HCT116 (cell line): ENCODE measurements around the gene GARIN5A. TPM values are rescaled to one million over a fixed set of nuclear protein-coding genes. Genes with fewer than 3 reads are reported as not detected.

Source experiments
- ATAC-seq: fragments of 200-7000 bp; cut with Tn5 transposase; 2 replicates; pipeline ENCODE4 v1.9.1; 2020; ENCODE audit warnings: mild to moderate bottlenecking, moderate library complexity
- BruUV-seq: library from RNA; stranded (reverse); fragments of 400-500 nt; replicated peaks from 2 replicates; lab custom pipeline; 2021; lab: Mats Ljungman, UMichigan
- CTCF ChIA-PET: fragments of 300-600 bp; sonication (Branson Sonifier 250); formaldehyde crosslinking; loops from one replicate; lab custom pipeline; 2021; ENCODE audit warnings: antibody characterized with exemption; lab: Charles Lee
- POLR2A ChIA-PET: fragments of 300-600, 350-600 bp; sonication (Branson Sonifier 250); formaldehyde crosslinking; loops from one replicate; lab custom pipeline; 2021; ENCODE audit warnings: antibody characterized with exemption; lab: Charles Lee
- RAD21 ChIA-PET, 2 experiments: fragments of 300-600 bp; sonication (Branson Sonifier 250); formaldehyde crosslinking; loops; one replicate each; lab custom pipeline; 2023; ENCODE audit warnings: low total read pairs in 2 of 2; ENCODE audit not compliant: uncharacterized antibody in 2 of 2, unreplicated experiment in 2 of 2, low non-redundant PET in 1 of 2; lab: Charles Lee
- DNase-seq: peaks from one replicate; pipeline ENCODE4 v3.0.0-alpha.2; 2010; ENCODE audit warnings: low read depth, low spot score
- H2AFZ ChIP-seq: fragments of 200-600 bp; shearing (Covaris generic), sonication (generic); 2 replicates; pipeline ENCODE4 v1.6.1; 2017; ENCODE audit warnings: low read depth, mixed run types, mixed read lengths, antibody characterized with exemption, low read length; ENCODE audit not compliant: poor library complexity, severe bottlenecking
- H3K27ac ChIP-seq: 2 replicates; pipeline ENCODE4 v1.5.1; 2012; ENCODE audit warnings: low read depth, low read length
- H3K27me3 ChIP-seq: fragments of 200-600 bp; sonication (generic); 2 replicates; pipeline ENCODE4 v1.6.1; 2016; ENCODE audit warnings: mixed run types, low read length, mixed read lengths; ENCODE audit not compliant: insufficient read depth
- H3K36me3 ChIP-seq, 2 experiments: fragments of 200-500 bp in 1 of 2; fragments of 200-600 bp in 1 of 2; sonication (Bioruptor generic) in 1 of 2; sonication (generic) in 1 of 2; 2 replicates each; pipeline versions ENCODE4 v1.5.1 to v1.6.1; 2014 to 2016; ENCODE audit warnings: low read length in 2 of 2, inconsistent platforms in 1 of 2, mixed read lengths in 1 of 2, mixed run types in 1 of 2; ENCODE audit not compliant: insufficient read depth in 2 of 2, control insufficient read depth in 1 of 2
- H3K4me1 ChIP-seq, 2 experiments: fragments of 200-600 bp in 1 of 2; sonication (generic) in 1 of 2; 2 replicates each; pipeline versions ENCODE4 v1.5.1 to v1.6.1; 2012 to 2017; ENCODE audit warnings: low read length in 2 of 2, inconsistent platforms in 1 of 2, mild to moderate bottlenecking in 1 of 2, mixed read lengths in 1 of 2, mixed run types in 1 of 2, moderate library complexity in 1 of 2; ENCODE audit not compliant: insufficient read depth in 2 of 2, control insufficient read depth in 1 of 2
- H3K4me2 ChIP-seq: fragments of 200-600 bp; sonication (generic); 2 replicates; pipeline ENCODE4 v1.6.1; 2017; ENCODE audit warnings: mixed run types, low read length, mixed read lengths
- H3K4me3 ChIP-seq, 2 experiments: fragments of 200-600 bp in 1 of 2; sonication (generic) in 1 of 2; replicated peaks in 1 of 2; 2 replicates each; pipeline ENCODE4 v1.5.1; 2011 to 2016; ENCODE audit warnings: low read length in 2 of 2, control low read depth in 1 of 2, low read depth in 1 of 2, mild to moderate bottlenecking in 1 of 2, mixed read lengths in 1 of 2, mixed run types in 1 of 2
- H3K79me2 ChIP-seq: fragments of 200-600 bp; sonication (generic); 2 replicates; pipeline ENCODE4 v1.6.1; 2017; ENCODE audit warnings: mild to moderate bottlenecking, mixed run types, low read length, moderate library complexity, mixed read lengths; ENCODE audit not compliant: insufficient read depth
- H3K9ac ChIP-seq: fragments of 200-600 bp; sonication (generic); 2 replicates; pipeline ENCODE4 v1.6.1; 2016; ENCODE audit warnings: low read length, mixed read lengths
- H3K9me2 ChIP-seq: fragments of 200-600 bp; sonication (generic), shearing (Covaris generic); 2 replicates; pipeline ENCODE4 v1.6.1; 2017; ENCODE audit warnings: mixed run types, mild to moderate bottlenecking, moderate library complexity; ENCODE audit not compliant: insufficient read depth
- H3K9me3 ChIP-seq, 2 experiments: fragments of 200-500 bp in 1 of 2; fragments of 200-600 bp in 1 of 2; sonication (Bioruptor generic) in 1 of 2; sonication (generic) in 1 of 2; 2 replicates each; pipeline ENCODE4 v1.6.1; 2014 to 2017; ENCODE audit warnings: low read length in 2 of 2, mixed read lengths in 2 of 2, inconsistent platforms in 1 of 2, low read depth in 1 of 2, mild to moderate bottlenecking in 1 of 2, mixed run types in 1 of 2, moderate library complexity in 1 of 2; ENCODE audit not compliant: control insufficient read depth in 1 of 2, insufficient read depth in 1 of 2
- H4K20me1 ChIP-seq: fragments of 200-600 bp; sonication (generic), shearing (Covaris generic); 2 replicates; pipeline ENCODE4 v1.6.1; 2017; ENCODE audit warnings: mixed run types, mild to moderate bottlenecking, moderate library complexity; ENCODE audit not compliant: insufficient read depth
- CBX3 ChIP-seq: IDR thresholded peaks from 2 replicates; pipeline ENCODE4 v1.6.1; 2012; ENCODE audit warnings: low read depth
- ELF1 ChIP-seq: IDR thresholded peaks from 2 replicates; pipeline ENCODE4 v1.6.1; 2012; ENCODE audit warnings: low read depth, borderline replicate concordance
- EZH2phosphoT487 ChIP-seq: fragments of 200-600 bp; IDR thresholded peaks from 2 replicates; pipeline ENCODE4 v1.6.1; 2018; ENCODE audit warnings: antibody characterized with exemption, borderline replicate concordance
- FOSL1 ChIP-seq: IDR thresholded peaks from 2 replicates; pipeline ENCODE4 v1.6.1; 2012; ENCODE audit warnings: low read depth
- TCF7L2 ChIP-seq: IDR thresholded peaks from 2 replicates; pipeline ENCODE4 v1.7.0; 2011; ENCODE audit warnings: borderline replicate concordance, inconsistent platforms; ENCODE audit not compliant: insufficient read depth, insufficient read length; ENCODE audit errors: extremely low read depth
- ZFX ChIP-seq: fragments of 450-650 bp; IDR thresholded peaks from 2 replicates; pipeline ENCODE4 v1.6.1; 2017
- intact Hi-C: fragments of 100-400 bp; cut with micrococcal nuclease; formaldehyde crosslinking; loops from 2 replicates; pipeline ENCODE4 v1.10.0; 2022
- total RNA-seq: library from RNA; stranded (reverse); gene quantifications from one replicate; pipeline ENCODE4 v1.2.1, GENCODE V29; 2021; ENCODE audit not compliant: unreplicated experiment
- TF ChIP-seq, protein P1 (sequence below): IDR thresholded peaks from 2 replicates; pipeline ENCODE4 v1.6.1; 2011; ENCODE audit warnings: mild to moderate bottlenecking, low read length, moderate library complexity; ENCODE audit not compliant: insufficient replicate concordance; ENCODE audit errors: extremely low read depth
- TF ChIP-seq, protein P2 (sequence below), 3 experiments: fragments of 200-600 bp in 1 of 3; sonication (generic) in 1 of 3; IDR thresholded peaks in 2 of 3; conservative IDR thresholded peaks in 1 of 3; 2 replicates each; pipeline ENCODE4 v1.5.1; 2012 to 2017; ENCODE audit warnings: low read depth in 2 of 3, low read length in 2 of 3, antibody characterized with exemption in 1 of 3, borderline replicate concordance in 1 of 3, control low read depth in 1 of 3, mild to moderate bottlenecking in 1 of 3, mixed read lengths in 1 of 3, mixed run types in 1 of 3, moderate library complexity in 1 of 3; ENCODE audit not compliant: insufficient read depth in 1 of 3

GARIN5A gene
- total RNA-seq, 1 experiment from 2014 or later: 12.2 TPM

DNA sequence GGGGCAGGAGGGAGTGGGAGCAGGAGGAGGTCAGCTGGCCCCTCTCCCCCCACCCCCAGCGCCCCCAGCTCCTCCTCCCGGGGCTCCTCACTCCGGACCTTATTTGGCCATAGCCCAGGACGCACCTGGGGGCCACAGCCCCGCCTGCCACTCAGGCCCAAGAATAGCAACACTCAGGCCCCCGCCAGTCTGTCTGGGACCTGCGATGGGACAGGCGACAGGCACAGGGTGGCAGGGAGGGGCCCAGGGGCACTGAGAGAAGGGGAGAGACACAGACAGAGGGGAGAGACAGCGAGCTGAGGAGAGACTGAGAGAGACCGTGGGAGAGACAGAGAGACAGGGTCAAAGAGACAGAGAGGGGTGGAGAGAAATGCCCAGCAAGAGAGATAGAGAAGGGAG lies 24.1 kb upstream of the GARIN5A start:
- no peaks in the 10 kb centered on the region for H3K9me3 ChIP-seq
- H3K4me1 ChIP-seq: peaks cover 0 to 13% of the 10 kb centered on the region in 2 experiments; a peak in 3 of 4 replicates
- no peaks in the 10 kb centered on the region; a peak in 1 of 4 replicates for H3K36me3 ChIP-seq
- H3K27me3 ChIP-seq: no peaks in the 10 kb centered on the region
- H3K4me2 ChIP-seq: no peak overlapping the region
- intact Hi-C loops: no loop called here
- CTCF ChIA-PET: no interaction called here
- no peaks in the 10 kb centered on the region for H3K9me2 ChIP-seq
- no peak overlapping the region for H3K4me3 ChIP-seq
- POLR2A ChIA-PET: no interaction called here
- H3K79me2 ChIP-seq: no peaks in the 10 kb centered on the region
- DNase-seq (no peak), ATAC-seq (no peak)
- no peak for TF ChIP-seq ZFX
- TF ChIP-seq TCF7L2: no peak
- TF ChIP-seq CBX3: no peak
- no peak for TF ChIP-seq EZH2phosphoT487
- TF ChIP-seq, protein P1, sequence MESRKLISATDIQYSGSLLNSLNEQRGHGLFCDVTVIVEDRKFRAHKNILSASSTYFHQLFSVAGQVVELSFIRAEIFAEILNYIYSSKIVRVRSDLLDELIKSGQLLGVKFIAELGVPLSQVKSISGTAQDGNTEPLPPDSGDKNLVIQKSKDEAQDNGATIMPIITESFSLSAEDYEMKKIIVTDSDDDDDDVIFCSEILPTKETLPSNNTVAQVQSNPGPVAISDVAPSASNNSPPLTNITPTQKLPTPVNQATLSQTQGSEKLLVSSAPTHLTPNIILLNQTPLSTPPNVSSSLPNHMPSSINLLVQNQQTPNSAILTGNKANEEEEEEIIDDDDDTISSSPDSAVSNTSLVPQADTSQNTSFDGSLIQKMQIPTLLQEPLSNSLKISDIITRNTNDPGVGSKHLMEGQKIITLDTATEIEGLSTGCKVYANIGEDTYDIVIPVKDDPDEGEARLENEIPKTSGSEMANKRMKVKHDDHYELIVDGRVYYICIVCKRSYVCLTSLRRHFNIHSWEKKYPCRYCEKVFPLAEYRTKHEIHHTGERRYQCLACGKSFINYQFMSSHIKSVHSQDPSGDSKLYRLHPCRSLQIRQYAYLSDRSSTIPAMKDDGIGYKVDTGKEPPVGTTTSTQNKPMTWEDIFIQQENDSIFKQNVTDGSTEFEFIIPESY: no peak
- no peak for TF ChIP-seq ELF1
- TF ChIP-seq FOSL1: no peak
- RAD21 ChIA-PET: no interaction called here
- no peaks in the 10 kb centered on the region for H4K20me1 ChIP-seq
- no peak overlapping the region for H2AFZ ChIP-seq
- H3K27ac ChIP-seq: no peak overlapping the region
- no peak overlapping the region for H3K9ac ChIP-seq
- BruUV-seq: no TSS peak

DNA sequence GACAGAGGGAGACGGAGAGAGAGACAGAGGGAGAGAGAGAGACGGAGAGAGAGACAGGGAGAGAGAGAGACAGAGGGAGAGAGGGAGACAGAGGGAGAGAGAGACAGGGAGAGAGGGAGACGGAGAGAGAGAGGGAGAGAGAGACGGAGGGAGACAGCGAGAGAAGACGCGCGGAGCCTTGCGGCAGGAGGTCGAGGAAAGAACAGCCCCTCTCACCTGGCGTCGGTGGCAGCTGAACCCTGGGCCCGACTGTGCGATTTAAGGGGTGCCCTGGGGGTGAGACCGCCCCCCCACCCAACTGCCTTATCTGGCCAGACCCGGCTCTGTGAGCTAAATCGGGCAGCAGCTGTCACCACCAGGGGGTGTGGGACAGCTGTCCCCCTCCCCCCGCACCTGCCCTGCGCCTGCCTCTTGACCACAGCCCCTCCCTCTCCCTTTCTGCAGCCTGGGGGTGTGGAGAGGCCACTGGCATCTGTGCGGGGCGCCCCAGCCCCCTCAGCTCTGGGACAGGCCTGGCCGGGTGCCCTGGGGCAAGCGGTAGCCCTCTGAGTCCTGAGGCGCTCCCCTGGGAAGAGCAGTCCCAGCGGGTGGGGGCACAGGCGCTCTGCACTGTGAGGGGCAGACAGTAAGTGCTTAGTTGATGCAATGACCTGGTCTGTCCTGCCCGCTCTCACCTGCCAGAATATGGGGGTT lies 23.6 kb upstream of the GARIN5A start:
- ChIA-PET RAD21 (no interaction called here), CTCF (no interaction called here), POLR2A (no interaction called here)
- H3K79me2 ChIP-seq: no peaks in the 10 kb centered on the region
- H4K20me1 ChIP-seq: no peaks in the 10 kb centered on the region
- intact Hi-C loops: no loop called here
- BruUV-seq: no TSS peak
- DNase-seq: no peak
- H2AFZ ChIP-seq: no peak overlapping the region
- no peak overlapping the region for H3K4me2 ChIP-seq
- H3K4me1 ChIP-seq: peaks cover 0 to 13% of the 10 kb centered on the region in 2 experiments; a peak in 3 of 4 replicates
- no peak overlapping the region for H3K4me3 ChIP-seq
- no peaks in the 10 kb centered on the region for H3K9me2 ChIP-seq
- no peaks in the 10 kb centered on the region for H3K36me3 ChIP-seq
- no peaks in the 10 kb centered on the region for H3K9me3 ChIP-seq
- no peak overlapping the region for H3K9ac ChIP-seq
- no peaks in the 10 kb centered on the region for H3K27me3 ChIP-seq
- ATAC-seq: peak; percentile 62; the same call in 1 of the 2 replicates
- TF ChIP-seq, protein P2, sequence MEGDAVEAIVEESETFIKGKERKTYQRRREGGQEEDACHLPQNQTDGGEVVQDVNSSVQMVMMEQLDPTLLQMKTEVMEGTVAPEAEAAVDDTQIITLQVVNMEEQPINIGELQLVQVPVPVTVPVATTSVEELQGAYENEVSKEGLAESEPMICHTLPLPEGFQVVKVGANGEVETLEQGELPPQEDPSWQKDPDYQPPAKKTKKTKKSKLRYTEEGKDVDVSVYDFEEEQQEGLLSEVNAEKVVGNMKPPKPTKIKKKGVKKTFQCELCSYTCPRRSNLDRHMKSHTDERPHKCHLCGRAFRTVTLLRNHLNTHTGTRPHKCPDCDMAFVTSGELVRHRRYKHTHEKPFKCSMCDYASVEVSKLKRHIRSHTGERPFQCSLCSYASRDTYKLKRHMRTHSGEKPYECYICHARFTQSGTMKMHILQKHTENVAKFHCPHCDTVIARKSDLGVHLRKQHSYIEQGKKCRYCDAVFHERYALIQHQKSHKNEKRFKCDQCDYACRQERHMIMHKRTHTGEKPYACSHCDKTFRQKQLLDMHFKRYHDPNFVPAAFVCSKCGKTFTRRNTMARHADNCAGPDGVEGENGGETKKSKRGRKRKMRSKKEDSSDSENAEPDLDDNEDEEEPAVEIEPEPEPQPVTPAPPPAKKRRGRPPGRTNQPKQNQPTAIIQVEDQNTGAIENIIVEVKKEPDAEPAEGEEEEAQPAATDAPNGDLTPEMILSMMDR (IDR thresholded peaks at IDR 0.05 in 2 of 3, conservative IDR thresholded peaks at IDR 0.05 in 1 of 3; ENCODE audit: borderline replicate concordance in 1 of 3, insufficient read depth in 1 of 3, low read depth in 2 of 3, low read length in 2 of 3): peak in 2 of 3 experiments; percentile 14 to 32; a peak in 3 of 6 replicates
- no peak for TF ChIP-seq ZFX
- TF ChIP-seq, all 23 proteins: peak for 1
- no peak overlapping the region for H3K27ac ChIP-seq
